Heart right ventricle (tissue), 16 donors: Measurements from ENCODE around the gene MGLL. TPM values are rescaled to one million over a fixed set of nuclear protein-coding genes. Genes with fewer than 3 reads are reported as not detected.

Source experiments
- ATAC-seq, 8 donors: fragments of 200-7000 bp; cut with Tn5 transposase; one replicate each; pipeline ENCODE4 v1.9.1; 2020; ENCODE audit warnings: mild to moderate bottlenecking in 8 of 8, moderate library complexity in 8 of 8, moderate number of reproducible peaks in 1 of 8
- DNase-seq, 2 donors: peaks; one replicate each; pipeline ENCODE4 v3.0.0-alpha.2; 2020
- H3K27ac ChIP-seq, 10 donors: fragments of 200-600 bp; sonication (generic) in 2 of 10; one replicate each; pipeline versions ENCODE4 v1.5.0 to v1.8.0; 2020 to 2022; ENCODE audit warnings: mild to moderate bottlenecking in 3 of 10
- H3K27me3 ChIP-seq, 7 donors: fragments of 200-600 bp; one replicate each; pipeline ENCODE4 v1.8.0; 2021 to 2022; ENCODE audit warnings: mild to moderate bottlenecking in 2 of 7
- H3K36me3 ChIP-seq, 9 donors: fragments of 200-600 bp; sonication (generic) in 1 of 9; one replicate each; pipeline versions ENCODE4 v1.5.0 to v1.8.0; 2020 to 2022; ENCODE audit warnings: mild to moderate bottlenecking in 2 of 9
- H3K4me1 ChIP-seq, 9 donors: fragments of 200-600 bp; sonication (generic) in 1 of 9; one replicate each; pipeline versions ENCODE4 v1.5.0 to v1.8.0; 2020 to 2022; ENCODE audit warnings: mild to moderate bottlenecking in 4 of 9
- H3K4me3 ChIP-seq, 10 donors: fragments of 200-600 bp; sonication (generic) in 2 of 10; one replicate each; pipeline versions ENCODE4 v1.5.0 to v1.8.0; 2020 to 2022; ENCODE audit warnings: mild to moderate bottlenecking in 7 of 10, moderate library complexity in 2 of 10
- H3K9me3 ChIP-seq, 11 donors: fragments of 200-600 bp in 10 of 11; sonication (generic) in 2 of 11; one replicate each; pipeline versions ENCODE4 v1.5.0 to v1.8.0; 2013 to 2022; ENCODE audit warnings: mild to moderate bottlenecking in 2 of 11, control low read depth in 1 of 11, moderate library complexity in 1 of 11
- WGBS, 2 donors: extraction: QIAGEN DNeasy Blood & Tissue Kit; methylation state at CpG; one replicate each; pipeline ENCODE4 v1.1.7; 2013; ENCODE audit warnings: inconsistent platforms in 1 of 2; 5-methylcytosine and 5-hydroxymethylcytosine counted together
- intact Hi-C, 10 donors: fragments of 100-400 bp; cut with DNase I; formaldehyde crosslinking; loops; one replicate each; pipeline versions ENCODE4 v1.11.1 to v1.14.2; 2022
- polyA plus RNA-seq, 2 donors: library from polyadenylated mRNA; stranded (reverse); fragments of 200-250 nt; gene quantifications; one replicate each; pipeline ENCODE4 v1.2.3, GENCODE V29; 2013
- total RNA-seq, 10 donors: library from RNA; stranded (reverse); fragmentation: NEBNext Ultra II Directional in 3 of 10; extraction: Animal tissue kit (Norgen Biotek cat#: 25700) in 3 of 10; gene quantifications; one replicate each; pipeline versions ENCODE4 v1.2.1 to v1.2.4, GENCODE V29; 2021 to 2023
- TF ChIP-seq, protein P1 (sequence below), 9 donors: fragments of 200-600 bp; sonication (generic) in 2 of 9; IDR thresholded peaks; one replicate each; pipeline versions ENCODE4 v1.5.0 to v1.8.0; 2021 to 2022; ENCODE audit warnings: antibody characterized with exemption in 9 of 9, mild to moderate bottlenecking in 5 of 9, moderate library complexity in 1 of 9
- donor health status: Arrhythmogenic right ventricular cardiomyopathy.
- donor health status: ischemic (EF 13 %, LVEDD 7.1; RV severe dilation, severe dysfunction).
- donor health status: healthy with polysubstance abuse.
- donor health status: DM: no; HTN: yes; CAD: no.
- donor health status: DM: no; HTN: no; CAD: no.
- donor health status: ischemic (EF 25% LVEDD 6.9; RV normal size, moderate dysfunction).
- donor health status: ischemic (EF 25% LVEDD 5.7; RV mildly dilated, moderate dysfunction).
- donor health status: healthy.
- donor health status: DM: yes; HTN: yes; CAD: no.
- donor health status: Ischemic cardiomyopathy.
- donor health status: ischemic (EF 35%, LVEDD 5.7; RV mildly dilated, moderate dysfunction).
- donor health status: nonischemic (EF 11% LVEDD 7.7; RV severe dilation, severe dysfunction).
- donor health status: DM: yes; HTN: yes; CAD: no.
- donor health status: PGD.
- donor health status: ischemic (EF 29% LVEDD 5.4; RV normal size, mild dysfunction).
- donor health status: nonischemic (EF 23%, LVEDD 6.1; RV moderate dilation, normal function).

Gene MGLL
- total and polyA plus RNA-seq, 12 donors, result 35.7 to 103 (median 65.2) TPM

DNA sequence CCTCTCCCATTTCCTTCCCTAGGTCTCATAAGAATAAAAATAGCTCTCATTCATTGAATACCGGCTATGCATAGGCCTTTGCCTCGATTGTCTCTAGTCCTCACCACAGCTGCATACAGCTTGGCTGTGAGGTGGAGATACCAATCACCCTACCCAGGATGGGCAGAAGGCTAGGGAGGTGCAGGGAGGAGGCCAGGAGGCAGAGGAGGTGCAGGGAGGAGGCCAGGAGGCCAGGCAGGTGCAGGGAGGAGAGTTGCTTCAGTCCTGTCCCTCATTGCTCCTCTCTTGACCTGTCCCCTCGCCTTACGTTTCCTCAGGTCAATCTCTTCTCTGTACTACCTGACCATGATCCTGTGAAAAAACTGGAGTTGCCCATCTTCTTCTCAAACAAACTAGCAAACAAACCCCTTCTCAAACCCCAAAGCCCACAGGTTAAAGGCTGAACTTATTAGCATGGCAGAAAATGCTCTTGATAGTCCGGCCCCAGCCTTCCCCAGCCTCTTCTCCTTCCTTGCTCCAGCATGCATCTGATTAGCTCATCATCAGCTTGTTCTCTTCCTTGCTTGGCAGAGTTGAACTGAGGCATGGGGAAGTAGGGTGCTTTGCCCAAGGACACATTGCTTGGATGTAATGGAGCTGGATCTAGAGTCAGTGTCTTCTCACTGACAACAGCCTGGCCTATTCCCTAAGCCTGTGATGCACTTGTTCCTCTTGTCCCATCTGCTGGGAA lies 177.5 kb downstream of the MGLL start:
- TF ChIP-seq, protein P1, sequence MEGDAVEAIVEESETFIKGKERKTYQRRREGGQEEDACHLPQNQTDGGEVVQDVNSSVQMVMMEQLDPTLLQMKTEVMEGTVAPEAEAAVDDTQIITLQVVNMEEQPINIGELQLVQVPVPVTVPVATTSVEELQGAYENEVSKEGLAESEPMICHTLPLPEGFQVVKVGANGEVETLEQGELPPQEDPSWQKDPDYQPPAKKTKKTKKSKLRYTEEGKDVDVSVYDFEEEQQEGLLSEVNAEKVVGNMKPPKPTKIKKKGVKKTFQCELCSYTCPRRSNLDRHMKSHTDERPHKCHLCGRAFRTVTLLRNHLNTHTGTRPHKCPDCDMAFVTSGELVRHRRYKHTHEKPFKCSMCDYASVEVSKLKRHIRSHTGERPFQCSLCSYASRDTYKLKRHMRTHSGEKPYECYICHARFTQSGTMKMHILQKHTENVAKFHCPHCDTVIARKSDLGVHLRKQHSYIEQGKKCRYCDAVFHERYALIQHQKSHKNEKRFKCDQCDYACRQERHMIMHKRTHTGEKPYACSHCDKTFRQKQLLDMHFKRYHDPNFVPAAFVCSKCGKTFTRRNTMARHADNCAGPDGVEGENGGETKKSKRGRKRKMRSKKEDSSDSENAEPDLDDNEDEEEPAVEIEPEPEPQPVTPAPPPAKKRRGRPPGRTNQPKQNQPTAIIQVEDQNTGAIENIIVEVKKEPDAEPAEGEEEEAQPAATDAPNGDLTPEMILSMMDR (IDR thresholded peaks at IDR 0.05), result no peak
- no peaks in the 10 kb centered on the region for H3K36me3 ChIP-seq
- WGBS, 2 donors, result 72 to 77% methylated on average over 5 of the region's 5 CpGs
- no peak overlapping the region for H3K4me3 ChIP-seq
- intact Hi-C loops, result no loop called here
- DNase-seq (no peak), ATAC-seq (no peak)
- H3K27ac ChIP-seq, result no peak overlapping the region
- H3K27me3 ChIP-seq, result no peaks in the 10 kb centered on the region
- H3K9me3 ChIP-seq, result no peaks in the 10 kb centered on the region
- no peaks in the 10 kb centered on the region for H3K4me1 ChIP-seq

DNA sequence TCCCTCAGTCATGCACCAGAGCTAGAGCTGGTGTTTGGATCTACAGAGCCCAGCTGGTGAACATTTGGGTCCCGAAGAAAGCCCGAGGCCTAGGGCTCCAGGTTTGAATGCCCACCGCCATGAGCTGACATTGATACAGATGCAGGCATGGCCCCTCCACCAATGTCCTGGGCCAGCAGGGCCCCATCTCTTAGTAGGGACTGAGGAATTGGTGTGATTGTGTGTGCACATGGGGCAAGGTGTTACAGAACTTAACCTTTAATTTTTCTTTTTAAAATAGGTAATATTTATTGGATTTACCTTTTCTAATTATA lies 182.3 kb downstream of the MGLL start:
- Histone ChIP-seq H3K4me1 (no peaks in the 10 kb centered on the region), H3K4me3 (no peak overlapping the region), H3K36me3 (no peaks in the 10 kb centered on the region), H3K27ac (no peak overlapping the region), H3K27me3 (peaks cover 0 to 5% (median 0%) of the 10 kb centered on the region in 7 donors), H3K9me3 (no peaks in the 10 kb centered on the region)
- TF ChIP-seq, protein P1 (IDR thresholded peaks at IDR 0.05), result no peak
- ATAC-seq, result no peak
- no peak for DNase-seq
- 94 to 97% methylated on average over 3 of the region's 3 CpGs for WGBS, 2 donors
- intact Hi-C loops, result no loop called here

DNA sequence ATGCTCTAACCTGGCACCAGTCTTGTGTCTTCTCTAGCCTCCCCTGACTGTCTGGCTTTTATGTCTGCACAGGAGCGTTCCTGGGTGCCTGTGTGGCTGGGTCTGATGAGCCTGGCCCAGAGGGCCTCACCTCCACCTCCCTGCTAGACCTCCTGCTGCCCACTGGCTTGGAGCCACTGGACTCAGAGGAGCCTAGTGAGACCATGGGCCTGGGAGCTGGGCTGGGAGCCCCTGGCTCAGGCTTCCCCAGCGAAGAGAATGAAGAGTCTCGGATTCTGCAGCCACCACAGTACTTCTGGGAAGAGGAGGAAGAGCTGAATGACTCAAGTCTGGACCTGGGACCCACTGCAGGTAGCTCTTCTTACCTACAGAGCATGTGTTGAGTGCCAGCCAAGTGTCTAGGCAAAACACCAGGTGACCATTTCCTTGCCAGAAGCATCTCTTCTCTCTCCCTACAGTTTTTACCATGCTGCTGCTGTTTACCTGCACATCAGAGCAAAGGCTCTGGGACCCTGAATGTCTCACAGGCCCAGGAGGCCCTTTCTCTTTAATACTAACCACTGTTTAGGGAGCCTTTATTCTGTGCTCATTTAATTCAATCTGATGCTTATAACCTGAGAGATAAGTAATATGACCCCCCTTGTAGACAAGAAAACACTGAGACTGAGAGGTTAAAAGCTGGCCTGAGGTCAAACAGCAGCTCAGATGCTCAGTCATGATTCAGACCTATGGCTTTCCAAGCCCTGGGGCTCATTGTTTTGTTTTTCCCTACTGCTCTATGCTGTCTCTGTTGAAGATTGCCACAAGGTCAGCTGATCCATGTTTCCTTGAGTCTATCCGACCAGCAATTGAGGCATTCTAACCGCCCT lies 182.9 kb downstream of the MGLL start:
- 88 to 97% methylated on average over 5 of the region's 5 CpGs for WGBS, 2 donors
- intact Hi-C loops, result no loop called here

More for the DNA sequence above, 182.9 kb downstream of the MGLL start:
- peaks cover 0 to 5% (median 0%) of the 10 kb centered on the region in 7 donors for H3K27me3 ChIP-seq
- no peaks in the 10 kb centered on the region for H3K9me3 ChIP-seq
- no peaks in the 10 kb centered on the region for H3K36me3 ChIP-seq
- no peaks in the 10 kb centered on the region for H3K4me1 ChIP-seq
- H3K4me3 ChIP-seq, result no peak overlapping the region
- TF ChIP-seq, protein P1 (IDR thresholded peaks at IDR 0.05), result no peak
- ATAC-seq (no peak), DNase-seq (no peak)
- H3K27ac ChIP-seq, result no peak overlapping the region

Other genes starting within 250 kb of the MGLL start
- 10 to 100 TPM; 11.0 to 24.2 (median 16.3) TPM for gene TPRA1, start 231.8 kb downstream of the MGLL start, total RNA-seq
- gene TPRA1, start 231.8 kb downstream of the MGLL start, polyA plus RNA-seq, result 10 to 100 TPM; 19.5 to 26.0 TPM
- gene MCM2, start 224.1 kb downstream of the MGLL start, total RNA-seq, result 10 to 100 TPM in 2 of 10 donors, 1 to 10 TPM in 8; 4.1 to 10.9 (median 7.0) TPM
- gene MCM2, start 224.1 kb downstream of the MGLL start, polyA plus RNA-seq, result 1 to 10 TPM; 1.1 to 3.6 TPM
- gene PODXL2, start 193.3 kb downstream of the MGLL start, total RNA-seq, result 1 to 10 TPM in 9 of 10 donors, under 1 TPM in 1; 0.42 to 4.0 (median 1.5) TPM
- 1 to 10 TPM in 1 of 2 donors, under 1 TPM in 1; 0.66 to 2.2 TPM for gene PODXL2, start 193.3 kb downstream of the MGLL start, polyA plus RNA-seq
- gene ABTB1, start 149.6 kb downstream of the MGLL start, total RNA-seq, result 10 to 100 TPM; 19.6 to 47.9 (median 23.9) TPM
- 10 to 100 TPM; 36.0 to 56.3 TPM for gene ABTB1, start 149.6 kb downstream of the MGLL start, polyA plus RNA-seq
- 10 to 100 TPM; 18.3 to 54.2 (median 35.3) TPM for gene KBTBD12, start 92.7 kb upstream of the MGLL start, total RNA-seq
- gene KBTBD12, start 92.7 kb upstream of the MGLL start, polyA plus RNA-seq, result 1 to 10 TPM; 5.1 to 8.9 TPM
- 100 to 1,000 TPM in 1 of 10 donors, 10 to 100 TPM in 9; 54.8 to 111 (median 62.1) TPM for gene SEC61A1, start 229.9 kb upstream of the MGLL start, total RNA-seq
- gene SEC61A1, start 229.9 kb upstream of the MGLL start, polyA plus RNA-seq, result 100 to 1,000 TPM in 1 of 2 donors, 10 to 100 TPM in 1; 41.0 to 131 TPM